ENCODE results near the gene COL19A1.

Gene COL19A1

DNA sequence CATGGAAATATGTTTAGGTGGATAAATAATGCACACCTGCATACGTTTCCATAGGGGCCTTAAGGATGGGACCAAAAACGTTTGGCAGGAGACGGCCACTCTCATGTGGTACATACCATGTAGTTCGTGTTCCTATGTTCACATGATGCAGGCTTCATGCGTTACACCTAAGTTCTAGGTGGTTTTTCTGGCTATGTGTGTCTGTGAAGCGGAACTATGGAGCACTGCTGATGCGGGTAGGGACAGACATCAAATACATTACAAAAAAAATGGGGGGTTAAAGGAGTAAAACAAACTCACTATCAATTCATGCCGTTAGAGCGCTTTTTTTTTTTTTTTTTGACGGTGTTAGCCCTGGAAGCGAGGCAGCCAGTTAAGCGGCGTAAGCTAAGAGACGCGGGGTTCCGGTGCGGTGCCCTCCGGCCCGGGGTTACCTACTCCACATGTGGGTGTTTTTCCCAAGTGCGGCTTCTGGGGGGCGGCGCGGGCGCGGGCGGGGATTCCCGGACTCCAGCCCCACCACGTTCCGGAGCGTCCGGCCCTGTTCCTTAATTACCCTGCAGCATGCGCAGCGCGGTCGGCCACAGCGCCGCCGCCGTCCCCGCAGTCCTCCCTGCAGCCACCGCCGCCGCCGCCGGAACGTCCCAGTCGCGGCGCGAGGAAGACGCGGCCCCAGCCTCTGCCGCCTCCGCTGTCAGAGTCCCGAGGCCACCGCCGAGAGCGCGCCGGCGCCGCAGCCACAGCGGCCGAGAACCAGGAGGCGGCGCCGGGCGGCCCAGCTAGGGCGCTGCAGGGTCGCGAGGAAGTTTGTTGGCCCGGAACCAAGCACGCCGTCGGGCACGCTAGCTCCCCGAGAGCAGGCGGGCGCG lies 648 bp downstream of the COL19A1 start:
- H3K4me1 ChIP-seq (ENCODE audit: insufficient read depth, insufficient read length) = no peaks in the 10 kb centered on the region
- peaks cover 37% of the 10 kb centered on the region for H3K27me3 ChIP-seq (ENCODE audit: insufficient read depth, insufficient read length)
- no peaks in the 10 kb centered on the region for H3K36me3 ChIP-seq (ENCODE audit: insufficient read depth, insufficient read length, low read length)
- peak overlapping the region; percentile 54 for H3K4me3 ChIP-seq (ENCODE audit: insufficient read length, low read depth)
- no peaks in the 10 kb centered on the region for H3K9me3 ChIP-seq (ENCODE audit: insufficient read depth, low read length)
- peak overlapping the region; percentile 74 for H3K9ac ChIP-seq (ENCODE audit: insufficient read length, low read depth)
- DNase-seq (ENCODE audit: low read depth, low spot score) = peak; percentile 23
- TF ChIP-seq ZNF274 (IDR thresholded peaks at IDR 0.05; ENCODE audit: low read depth, low read length) = no peak
- TF ChIP-seq SUZ12 (IDR thresholded peaks at IDR 0.05; ENCODE audit: extremely low read depth, insufficient read depth, insufficient read length) = no peak
- no peak for TF ChIP-seq YY1 (IDR thresholded peaks at IDR 0.05; ENCODE audit: insufficient read depth, insufficient read length)

- Histone ChIP-seq H3K4me1 (ENCODE audit: insufficient read depth, insufficient read length) (no peaks in the 10 kb centered on the region), H3K9ac (ENCODE audit: insufficient read length, low read depth) (peak overlapping the region; percentile 74), H3K36me3 (ENCODE audit: insufficient read depth, insufficient read length, low read length) (no peaks in the 10 kb centered on the region), H3K9me3 (ENCODE audit: insufficient read depth, low read length) (no peaks in the 10 kb centered on the region), H3K4me3 (ENCODE audit: insufficient read length, low read depth) (peak overlapping the region; percentile 54), H3K27me3 (ENCODE audit: insufficient read depth, insufficient read length) (peaks cover 37% of the 10 kb centered on the region)
- TF ChIP-seq ZNF274 (IDR thresholded peaks at IDR 0.05; ENCODE audit: low read depth, low read length) = no peak
- no peak for TF ChIP-seq SUZ12 (IDR thresholded peaks at IDR 0.05; ENCODE audit: extremely low read depth, insufficient read depth, insufficient read length)
- no peak for TF ChIP-seq YY1 (IDR thresholded peaks at IDR 0.05; ENCODE audit: insufficient read depth, insufficient read length)
- no peak for DNase-seq (ENCODE audit: low read depth, low spot score)
Observed at GRCh38 chr6:69867639-69867976, 1.3 kb downstream of the COL19A1 start.

GRCh38 chr6:69868252-69868804 lies 2.0 kb downstream of the COL19A1 start:
- H3K4me1 ChIP-seq (ENCODE audit: insufficient read depth, insufficient read length) = no peaks in the 10 kb centered on the region
- H3K9me3 ChIP-seq (ENCODE audit: insufficient read depth, low read length) = no peaks in the 10 kb centered on the region
- DNase-seq (ENCODE audit: low read depth, low spot score) = no peak
- no peak overlapping the region for H3K9ac ChIP-seq (ENCODE audit: insufficient read length, low read depth)
- TF ChIP-seq SUZ12 (IDR thresholded peaks at IDR 0.05; ENCODE audit: extremely low read depth, insufficient read depth, insufficient read length) (no peak), YY1 (IDR thresholded peaks at IDR 0.05; ENCODE audit: insufficient read depth, insufficient read length) (no peak), ZNF274 (IDR thresholded peaks at IDR 0.05; ENCODE audit: low read depth, low read length) (no peak)
- peaks cover 37% of the 10 kb centered on the region for H3K27me3 ChIP-seq (ENCODE audit: insufficient read depth, insufficient read length)
- H3K4me3 ChIP-seq (ENCODE audit: insufficient read length, low read depth) = no peak overlapping the region
- H3K36me3 ChIP-seq (ENCODE audit: insufficient read depth, insufficient read length, low read length) = no peaks in the 10 kb centered on the region

DNA sequence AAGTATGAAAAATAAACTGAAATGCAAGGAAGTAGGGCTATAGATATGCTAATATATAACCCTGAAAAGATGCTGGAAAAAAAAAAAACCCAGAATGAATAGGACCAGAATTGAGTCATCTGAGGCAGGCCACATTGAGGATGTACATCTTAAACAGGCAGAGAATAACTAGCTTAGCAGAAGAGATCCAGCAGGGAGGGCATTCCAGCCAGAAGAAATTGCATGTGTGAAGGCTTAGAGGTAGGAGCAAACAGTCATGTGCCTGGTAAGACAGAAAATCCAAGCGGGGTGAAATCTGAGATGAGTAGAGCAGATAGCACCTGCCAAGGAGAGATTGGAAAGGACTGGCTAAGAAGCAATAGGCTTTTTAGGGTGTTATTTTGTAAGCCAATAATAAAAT lies 2.6 kb downstream of the COL19A1 start:
- no peak overlapping the region for H3K9ac ChIP-seq (ENCODE audit: insufficient read length, low read depth)
- no peaks in the 10 kb centered on the region for H3K36me3 ChIP-seq (ENCODE audit: insufficient read depth, insufficient read length, low read length)
- TF ChIP-seq SUZ12 (IDR thresholded peaks at IDR 0.05; ENCODE audit: extremely low read depth, insufficient read depth, insufficient read length) = no peak
- TF ChIP-seq ZNF274 (IDR thresholded peaks at IDR 0.05; ENCODE audit: low read depth, low read length) = no peak
- no peak for TF ChIP-seq YY1 (IDR thresholded peaks at IDR 0.05; ENCODE audit: insufficient read depth, insufficient read length)
- no peaks in the 10 kb centered on the region for H3K4me1 ChIP-seq (ENCODE audit: insufficient read depth, insufficient read length)
- H3K4me3 ChIP-seq (ENCODE audit: insufficient read length, low read depth) = no peak overlapping the region
- H3K9me3 ChIP-seq (ENCODE audit: insufficient read depth, low read length) = no peaks in the 10 kb centered on the region
- H3K27me3 ChIP-seq (ENCODE audit: insufficient read depth, insufficient read length) = peaks cover 37% of the 10 kb centered on the region
- no peak for DNase-seq (ENCODE audit: low read depth, low spot score)

- no peaks in the 10 kb centered on the region for H3K4me1 ChIP-seq (ENCODE audit: insufficient read depth, insufficient read length)
- no peaks in the 10 kb centered on the region for H3K36me3 ChIP-seq (ENCODE audit: insufficient read depth, insufficient read length, low read length)
- H3K9ac ChIP-seq (ENCODE audit: insufficient read length, low read depth) = no peak overlapping the region
- no peak for DNase-seq (ENCODE audit: low read depth, low spot score)
- TF ChIP-seq YY1 (IDR thresholded peaks at IDR 0.05; ENCODE audit: insufficient read depth, insufficient read length) (no peak), ZNF274 (IDR thresholded peaks at IDR 0.05; ENCODE audit: low read depth, low read length) (no peak), SUZ12 (IDR thresholded peaks at IDR 0.05; ENCODE audit: extremely low read depth, insufficient read depth, insufficient read length) (no peak)
- H3K4me3 ChIP-seq (ENCODE audit: insufficient read length, low read depth) = no peak overlapping the region
- no peaks in the 10 kb centered on the region for H3K9me3 ChIP-seq (ENCODE audit: insufficient read depth, low read length)
- H3K27me3 ChIP-seq (ENCODE audit: insufficient read depth, insufficient read length) = peaks cover 25% of the 10 kb centered on the region
Observed at GRCh38 chr6:69871107-69871506, 4.8 kb downstream of the COL19A1 start.

DNA sequence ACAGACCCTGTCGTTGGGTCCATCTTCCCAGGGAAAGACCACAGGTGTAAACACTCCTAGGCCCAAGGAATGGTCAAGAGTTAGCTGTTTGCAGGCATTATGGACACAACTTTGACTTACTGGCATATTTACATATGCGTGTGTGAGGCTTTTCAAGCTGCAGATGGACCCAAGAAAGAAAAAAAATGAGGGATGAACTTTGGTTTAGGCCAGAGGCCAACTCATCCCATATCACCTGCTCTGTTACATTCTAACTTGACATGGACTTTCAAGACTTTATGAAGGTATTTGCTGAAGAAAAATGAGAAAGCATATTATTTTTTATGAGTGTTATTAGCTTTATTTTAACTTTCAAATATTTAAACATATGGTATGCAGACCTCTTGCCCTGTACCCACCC lies 6.9 kb downstream of the COL19A1 start:
- Histone ChIP-seq H3K36me3 (ENCODE audit: insufficient read depth, insufficient read length, low read length) (no peaks in the 10 kb centered on the region), H3K27me3 (ENCODE audit: insufficient read depth, insufficient read length) (peaks cover 4% of the 10 kb centered on the region), H3K9ac (ENCODE audit: insufficient read length, low read depth) (no peak overlapping the region), H3K4me3 (ENCODE audit: insufficient read length, low read depth) (no peak overlapping the region), H3K9me3 (ENCODE audit: insufficient read depth, low read length) (no peaks in the 10 kb centered on the region), H3K4me1 (ENCODE audit: insufficient read depth, insufficient read length) (no peaks in the 10 kb centered on the region)
- TF ChIP-seq SUZ12 (IDR thresholded peaks at IDR 0.05; ENCODE audit: extremely low read depth, insufficient read depth, insufficient read length) = no peak
- TF ChIP-seq YY1 (IDR thresholded peaks at IDR 0.05; ENCODE audit: insufficient read depth, insufficient read length) = no peak
- TF ChIP-seq ZNF274 (IDR thresholded peaks at IDR 0.05; ENCODE audit: low read depth, low read length) = no peak
- DNase-seq (ENCODE audit: low read depth, low spot score) = no peak

GRCh38 chr6:69875715-69876114 lies 9.4 kb downstream of the COL19A1 start:
- Histone ChIP-seq H3K9ac (ENCODE audit: insufficient read length, low read depth) (no peak overlapping the region), H3K4me1 (ENCODE audit: insufficient read depth, insufficient read length) (no peaks in the 10 kb centered on the region), H3K4me3 (ENCODE audit: insufficient read length, low read depth) (no peak overlapping the region), H3K27me3 (ENCODE audit: insufficient read depth, insufficient read length) (no peaks in the 10 kb centered on the region), H3K9me3 (ENCODE audit: insufficient read depth, low read length) (no peaks in the 10 kb centered on the region), H3K36me3 (ENCODE audit: insufficient read depth, insufficient read length, low read length) (no peaks in the 10 kb centered on the region)
- no peak for DNase-seq (ENCODE audit: low read depth, low spot score)
- TF ChIP-seq ZNF274 (IDR thresholded peaks at IDR 0.05; ENCODE audit: low read depth, low read length) = no peak
- no peak for TF ChIP-seq YY1 (IDR thresholded peaks at IDR 0.05; ENCODE audit: insufficient read depth, insufficient read length)
- no peak for TF ChIP-seq SUZ12 (IDR thresholded peaks at IDR 0.05; ENCODE audit: extremely low read depth, insufficient read depth, insufficient read length)

All from NT2/D1 (cell line).